ENCODE measurements around the gene CPN2. TPM values are rescaled to one million over a fixed set of nuclear protein-coding genes. Genes with fewer than 3 reads are reported as not detected.

CPN2 gene
- total and polyA plus RNA-seq, 10 of the 15 experiments (the other 5 are each of a cell fraction or from before 2014, with no cell fraction given): not detected

GRCh38 chr3:194306771-194307640 lies 44.1 kb downstream of the CPN2 start (continued):
- TF ChIP-seq, protein P1, sequence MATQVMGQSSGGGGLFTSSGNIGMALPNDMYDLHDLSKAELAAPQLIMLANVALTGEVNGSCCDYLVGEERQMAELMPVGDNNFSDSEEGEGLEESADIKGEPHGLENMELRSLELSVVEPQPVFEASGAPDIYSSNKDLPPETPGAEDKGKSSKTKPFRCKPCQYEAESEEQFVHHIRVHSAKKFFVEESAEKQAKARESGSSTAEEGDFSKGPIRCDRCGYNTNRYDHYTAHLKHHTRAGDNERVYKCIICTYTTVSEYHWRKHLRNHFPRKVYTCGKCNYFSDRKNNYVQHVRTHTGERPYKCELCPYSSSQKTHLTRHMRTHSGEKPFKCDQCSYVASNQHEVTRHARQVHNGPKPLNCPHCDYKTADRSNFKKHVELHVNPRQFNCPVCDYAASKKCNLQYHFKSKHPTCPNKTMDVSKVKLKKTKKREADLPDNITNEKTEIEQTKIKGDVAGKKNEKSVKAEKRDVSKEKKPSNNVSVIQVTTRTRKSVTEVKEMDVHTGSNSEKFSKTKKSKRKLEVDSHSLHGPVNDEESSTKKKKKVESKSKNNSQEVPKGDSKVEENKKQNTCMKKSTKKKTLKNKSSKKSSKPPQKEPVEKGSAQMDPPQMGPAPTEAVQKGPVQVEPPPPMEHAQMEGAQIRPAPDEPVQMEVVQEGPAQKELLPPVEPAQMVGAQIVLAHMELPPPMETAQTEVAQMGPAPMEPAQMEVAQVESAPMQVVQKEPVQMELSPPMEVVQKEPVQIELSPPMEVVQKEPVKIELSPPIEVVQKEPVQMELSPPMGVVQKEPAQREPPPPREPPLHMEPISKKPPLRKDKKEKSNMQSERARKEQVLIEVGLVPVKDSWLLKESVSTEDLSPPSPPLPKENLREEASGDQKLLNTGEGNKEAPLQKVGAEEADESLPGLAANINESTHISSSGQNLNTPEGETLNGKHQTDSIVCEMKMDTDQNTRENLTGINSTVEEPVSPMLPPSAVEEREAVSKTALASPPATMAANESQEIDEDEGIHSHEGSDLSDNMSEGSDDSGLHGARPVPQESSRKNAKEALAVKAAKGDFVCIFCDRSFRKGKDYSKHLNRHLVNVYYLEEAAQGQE (IDR thresholded peaks at IDR 0.05; ENCODE audit: low read depth, low read length): no peak
- peak; percentile 8; the same call in 1 of the 2 replicates for TF ChIP-seq FOXM1 (IDR thresholded peaks at IDR 0.05; ENCODE audit: low read depth, low read length)
- TF ChIP-seq HCFC1 (IDR thresholded peaks at IDR 0.05; ENCODE audit: low read length): no peak
- TF ChIP-seq JUND (IDR thresholded peaks at IDR 0.05; ENCODE audit: low read depth, low read length): no peak
- no peak for TF ChIP-seq SKIL (IDR thresholded peaks at IDR 0.05; ENCODE audit: low read depth, poor library complexity, severe bottlenecking)
- no peak for TF ChIP-seq E4F1 (IDR thresholded peaks at IDR 0.05; ENCODE audit: borderline replicate concordance, partially characterized antibody)
- TF ChIP-seq, protein P2, sequence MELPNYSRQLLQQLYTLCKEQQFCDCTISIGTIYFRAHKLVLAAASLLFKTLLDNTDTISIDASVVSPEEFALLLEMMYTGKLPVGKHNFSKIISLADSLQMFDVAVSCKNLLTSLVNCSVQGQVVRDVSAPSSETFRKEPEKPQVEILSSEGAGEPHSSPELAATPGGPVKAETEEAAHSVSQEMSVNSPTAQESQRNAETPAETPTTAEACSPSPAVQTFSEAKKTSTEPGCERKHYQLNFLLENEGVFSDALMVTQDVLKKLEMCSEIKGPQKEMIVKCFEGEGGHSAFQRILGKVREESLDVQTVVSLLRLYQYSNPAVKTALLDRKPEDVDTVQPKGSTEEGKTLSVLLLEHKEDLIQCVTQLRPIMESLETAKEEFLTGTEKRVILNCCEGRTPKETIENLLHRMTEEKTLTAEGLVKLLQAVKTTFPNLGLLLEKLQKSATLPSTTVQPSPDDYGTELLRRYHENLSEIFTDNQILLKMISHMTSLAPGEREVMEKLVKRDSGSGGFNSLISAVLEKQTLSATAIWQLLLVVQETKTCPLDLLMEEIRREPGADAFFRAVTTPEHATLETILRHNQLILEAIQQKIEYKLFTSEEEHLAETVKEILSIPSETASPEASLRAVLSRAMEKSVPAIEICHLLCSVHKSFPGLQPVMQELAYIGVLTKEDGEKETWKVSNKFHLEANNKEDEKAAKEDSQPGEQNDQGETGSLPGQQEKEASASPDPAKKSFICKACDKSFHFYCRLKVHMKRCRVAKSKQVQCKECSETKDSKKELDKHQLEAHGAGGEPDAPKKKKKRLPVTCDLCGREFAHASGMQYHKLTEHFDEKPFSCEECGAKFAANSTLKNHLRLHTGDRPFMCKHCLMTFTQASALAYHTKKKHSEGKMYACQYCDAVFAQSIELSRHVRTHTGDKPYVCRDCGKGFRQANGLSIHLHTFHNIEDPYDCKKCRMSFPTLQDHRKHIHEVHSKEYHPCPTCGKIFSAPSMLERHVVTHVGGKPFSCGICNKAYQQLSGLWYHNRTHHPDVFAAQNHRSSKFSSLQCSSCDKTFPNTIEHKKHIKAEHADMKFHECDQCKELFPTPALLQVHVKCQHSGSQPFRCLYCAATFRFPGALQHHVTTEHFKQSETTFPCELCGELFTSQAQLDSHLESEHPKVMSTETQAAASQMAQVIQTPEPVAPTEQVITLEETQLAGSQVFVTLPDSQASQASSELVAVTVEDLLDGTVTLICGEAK (IDR thresholded peaks at IDR 0.05; ENCODE audit: borderline replicate concordance): no peak
- TF ChIP-seq BRCA1 (IDR thresholded peaks at IDR 0.05; ENCODE audit: low read depth, low read length): no peak
- TF ChIP-seq, protein P3, sequence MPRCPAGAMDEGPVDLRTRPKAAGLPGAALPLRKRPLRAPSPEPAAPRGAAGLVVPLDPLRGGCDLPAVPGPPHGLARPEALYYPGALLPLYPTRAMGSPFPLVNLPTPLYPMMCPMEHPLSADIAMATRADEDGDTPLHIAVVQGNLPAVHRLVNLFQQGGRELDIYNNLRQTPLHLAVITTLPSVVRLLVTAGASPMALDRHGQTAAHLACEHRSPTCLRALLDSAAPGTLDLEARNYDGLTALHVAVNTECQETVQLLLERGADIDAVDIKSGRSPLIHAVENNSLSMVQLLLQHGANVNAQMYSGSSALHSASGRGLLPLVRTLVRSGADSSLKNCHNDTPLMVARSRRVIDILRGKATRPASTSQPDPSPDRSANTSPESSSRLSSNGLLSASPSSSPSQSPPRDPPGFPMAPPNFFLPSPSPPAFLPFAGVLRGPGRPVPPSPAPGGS (IDR thresholded peaks at IDR 0.05; ENCODE audit: borderline replicate concordance, insufficient read depth, low read depth, low read length, poor library complexity, severe bottlenecking): no peak
- TF ChIP-seq HDGF (IDR thresholded peaks at IDR 0.05): no peak
- TF ChIP-seq MLLT1 (IDR thresholded peaks at IDR 0.05): 0 out of 2 replicates have a peak, but pooled peaks have one; percentile 24
- peak; percentile 43 for TF ChIP-seq JUNB (IDR thresholded peaks at IDR 0.05)
